Measurements from ENCODE around the gene AQP3. TPM values are rescaled to one million over a fixed set of nuclear protein-coding genes. Genes with fewer than 3 reads are reported as not detected.
"Not testable (repeated sequence)": the region's sequence is repeated elsewhere in the genome, so short reads cannot be mapped to it uniquely, and the experiment has no call there.

Gene AQP3
- total RNA-seq, 1 experiment from 2014 or later: 5.5 TPM

- RAD21 ChIA-PET (ENCODE audit: low non-redundant PET in 1 of 2, low total read pairs in 2 of 2, uncharacterized antibody in 2 of 2, unreplicated experiment in 2 of 2); BruUV-seq (replicated peaks); H3K79me2 ChIP-seq (ENCODE audit: insufficient read depth, low read length); H4K20me1 ChIP-seq (ENCODE audit: insufficient read depth); H3K4me3 ChIP-seq (replicated peaks in 1 of 2; ENCODE audit: low read depth in 1 of 2, low read length in 2 of 2); H2AFZ ChIP-seq (ENCODE audit: low read depth, low read length, poor library complexity, severe bottlenecking); POLR2A ChIA-PET; intact Hi-C loops (cut with micrococcal nuclease); H3K27ac ChIP-seq (ENCODE audit: low read depth, low read length); H3K9ac ChIP-seq (ENCODE audit: low read length); H3K36me3 ChIP-seq (ENCODE audit: control insufficient read depth in 1 of 2, insufficient read depth in 2 of 2, low read length in 2 of 2); H3K4me2 ChIP-seq (ENCODE audit: low read length); H3K9me3 ChIP-seq (ENCODE audit: control insufficient read depth in 1 of 2, insufficient read depth in 1 of 2, low read depth in 1 of 2, low read length in 2 of 2); ATAC-seq; CTCF ChIA-PET; H3K9me2 ChIP-seq (ENCODE audit: insufficient read depth); H3K27me3 ChIP-seq (ENCODE audit: insufficient read depth, low read length); DNase-seq (ENCODE audit: low read depth, low spot score): not testable (repeated sequence)
- peaks cover 24 to 26% of the 10 kb centered on the region in 2 experiments; a peak in 3 of 4 replicates for H3K4me1 ChIP-seq (ENCODE audit: control insufficient read depth in 1 of 2, insufficient read depth in 2 of 2, low read length in 2 of 2)
Measured at GRCh38 chr9:33395159-33395879, 52.1 kb downstream of the AQP3 start.

GRCh38 chr9:33393986-33394385, 53.4 kb downstream of the AQP3 start:
- RAD21 ChIA-PET (ENCODE audit: low non-redundant PET in 1 of 2, low total read pairs in 2 of 2, uncharacterized antibody in 2 of 2, unreplicated experiment in 2 of 2); H3K79me2 ChIP-seq (ENCODE audit: insufficient read depth, low read length); H3K4me2 ChIP-seq (ENCODE audit: low read length); H3K9me3 ChIP-seq (ENCODE audit: control insufficient read depth in 1 of 2, insufficient read depth in 1 of 2, low read depth in 1 of 2, low read length in 2 of 2); CTCF ChIA-PET; H3K4me3 ChIP-seq (replicated peaks in 1 of 2; ENCODE audit: low read depth in 1 of 2, low read length in 2 of 2); POLR2A ChIA-PET; intact Hi-C loops (cut with micrococcal nuclease); H3K27me3 ChIP-seq (ENCODE audit: insufficient read depth, low read length); H3K36me3 ChIP-seq (ENCODE audit: control insufficient read depth in 1 of 2, insufficient read depth in 2 of 2, low read length in 2 of 2); DNase-seq (ENCODE audit: low read depth, low spot score); H3K9me2 ChIP-seq (ENCODE audit: insufficient read depth); ATAC-seq; H4K20me1 ChIP-seq (ENCODE audit: insufficient read depth); BruUV-seq (replicated peaks); H3K27ac ChIP-seq (ENCODE audit: low read depth, low read length); H3K9ac ChIP-seq (ENCODE audit: low read length); H2AFZ ChIP-seq (ENCODE audit: low read depth, low read length, poor library complexity, severe bottlenecking): not testable (repeated sequence)
- H3K4me1 ChIP-seq (ENCODE audit: control insufficient read depth in 1 of 2, insufficient read depth in 2 of 2, low read length in 2 of 2): peaks cover 24 to 26% of the 10 kb centered on the region in 2 experiments; a peak in 3 of 4 replicates

GRCh38 chr9:33393581-33393980, 53.8 kb downstream of the AQP3 start:
- ChIA-PET POLR2A (interaction anchor here (1.1 kb wide), 1 partner anchor 18 kb away, joined by 3 read pairs; no protein-coding TSS in a partner anchor), CTCF (interaction anchor here (2.9 kb wide), 1 partner anchor 18 kb away, joined by 17 read pairs; no protein-coding TSS in a partner anchor), RAD21 (ENCODE audit: low non-redundant PET in 1 of 2, low total read pairs in 2 of 2, uncharacterized antibody in 2 of 2, unreplicated experiment in 2 of 2) (no interaction called here)
- Histone ChIP-seq H2AFZ (ENCODE audit: low read depth, low read length, poor library complexity, severe bottlenecking) (no peak overlapping the region), H3K27me3 (ENCODE audit: insufficient read depth, low read length) (no peaks in the 10 kb centered on the region), H4K20me1 (ENCODE audit: insufficient read depth) (no peaks in the 10 kb centered on the region), H3K9me3 (ENCODE audit: control insufficient read depth in 1 of 2, insufficient read depth in 1 of 2, low read depth in 1 of 2, low read length in 2 of 2) (no peaks in the 10 kb centered on the region), H3K4me2 (ENCODE audit: low read length) (no peak overlapping the region), H3K27ac (ENCODE audit: low read depth, low read length) (no peak overlapping the region), H3K36me3 (ENCODE audit: control insufficient read depth in 1 of 2, insufficient read depth in 2 of 2, low read length in 2 of 2) (no peaks in the 10 kb centered on the region), H3K79me2 (ENCODE audit: insufficient read depth, low read length) (no peaks in the 10 kb centered on the region), H3K4me1 (ENCODE audit: control insufficient read depth in 1 of 2, insufficient read depth in 2 of 2, low read length in 2 of 2) (peaks cover 24 to 26% of the 10 kb centered on the region in 2 experiments; a peak in 3 of 4 replicates), H3K9ac (ENCODE audit: low read length) (no peak overlapping the region), H3K4me3 (replicated peaks in 1 of 2; ENCODE audit: low read depth in 1 of 2, low read length in 2 of 2) (no peak overlapping the region), H3K9me2 (ENCODE audit: insufficient read depth) (no peaks in the 10 kb centered on the region)
- BruUV-seq (replicated peaks): no TSS peak
- ATAC-seq (no peak), DNase-seq (ENCODE audit: low read depth, low spot score) (no peak)
- intact Hi-C loops (cut with micrococcal nuclease): no loop called here
- TF ChIP-seq YY1 (IDR thresholded peaks at IDR 0.05; ENCODE audit: extremely low read depth, insufficient replicate concordance, low read depth, low read length): no peak
- no peak for TF ChIP-seq POLR2AphosphoS5 (IDR thresholded peaks at IDR 0.05; ENCODE audit: low read depth, low read length)
- TF ChIP-seq POLR2A (IDR thresholded peaks at IDR 0.05; ENCODE audit: borderline replicate concordance, extremely low read depth, insufficient read depth, insufficient read length): no peak
- TF ChIP-seq EZH2phosphoT487 (IDR thresholded peaks at IDR 0.05; ENCODE audit: borderline replicate concordance): no peak
- no peak for TF ChIP-seq FOSL1 (IDR thresholded peaks at IDR 0.05; ENCODE audit: low read depth)
- TF ChIP-seq SIN3A (IDR thresholded peaks at IDR 0.05; ENCODE audit: low read depth): no peak
- no peak for TF ChIP-seq MAX (IDR thresholded peaks at IDR 0.05)
- TF ChIP-seq CEBPB (IDR thresholded peaks at IDR 0.05; ENCODE audit: low read depth): no peak
- TF ChIP-seq EGR1 (IDR thresholded peaks at IDR 0.05; ENCODE audit: low read depth): no peak
- TF ChIP-seq SP1 (IDR thresholded peaks at IDR 0.05; ENCODE audit: low read depth): no peak
